Measurements from ENCODE around the gene PDGFD.

DNA sequence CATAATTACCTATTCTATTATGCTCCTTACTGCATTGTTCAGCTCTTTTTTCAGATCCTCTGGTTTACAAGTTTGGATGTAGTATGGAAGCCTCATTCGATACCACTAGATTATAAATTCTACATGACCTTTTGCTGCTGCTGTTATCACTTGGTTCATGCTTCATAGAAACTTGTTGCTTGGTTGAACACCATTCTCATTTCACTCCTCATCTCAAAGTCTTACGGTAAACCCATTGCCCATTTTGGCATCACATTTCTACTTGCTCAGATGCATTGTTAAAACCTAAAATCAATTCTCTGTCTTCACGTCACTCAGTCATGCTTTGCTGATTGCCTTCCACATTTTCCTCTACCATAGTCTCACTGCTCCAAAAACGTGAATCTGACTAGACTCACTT, 283.0 kb downstream of the PDGFD start:
- TF ChIP-seq, protein P1, sequence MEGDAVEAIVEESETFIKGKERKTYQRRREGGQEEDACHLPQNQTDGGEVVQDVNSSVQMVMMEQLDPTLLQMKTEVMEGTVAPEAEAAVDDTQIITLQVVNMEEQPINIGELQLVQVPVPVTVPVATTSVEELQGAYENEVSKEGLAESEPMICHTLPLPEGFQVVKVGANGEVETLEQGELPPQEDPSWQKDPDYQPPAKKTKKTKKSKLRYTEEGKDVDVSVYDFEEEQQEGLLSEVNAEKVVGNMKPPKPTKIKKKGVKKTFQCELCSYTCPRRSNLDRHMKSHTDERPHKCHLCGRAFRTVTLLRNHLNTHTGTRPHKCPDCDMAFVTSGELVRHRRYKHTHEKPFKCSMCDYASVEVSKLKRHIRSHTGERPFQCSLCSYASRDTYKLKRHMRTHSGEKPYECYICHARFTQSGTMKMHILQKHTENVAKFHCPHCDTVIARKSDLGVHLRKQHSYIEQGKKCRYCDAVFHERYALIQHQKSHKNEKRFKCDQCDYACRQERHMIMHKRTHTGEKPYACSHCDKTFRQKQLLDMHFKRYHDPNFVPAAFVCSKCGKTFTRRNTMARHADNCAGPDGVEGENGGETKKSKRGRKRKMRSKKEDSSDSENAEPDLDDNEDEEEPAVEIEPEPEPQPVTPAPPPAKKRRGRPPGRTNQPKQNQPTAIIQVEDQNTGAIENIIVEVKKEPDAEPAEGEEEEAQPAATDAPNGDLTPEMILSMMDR (IDR thresholded peaks at IDR 0.05), result no peak
- TF ChIP-seq POLR2A (IDR thresholded peaks at IDR 0.05) (no peak), EP300 (IDR thresholded peaks at IDR 0.05) (no peak), POLR2AphosphoS5 (IDR thresholded peaks at IDR 0.05) (no peak)
